Loucy (cell line): ENCODE measurements around the gene MTREX.

Experiments used
- CTCF ChIP-seq: fragments of 200-600 bp; sonication (generic); conservative IDR thresholded peaks from 2 replicates; pipeline ENCODE4 v1.5.1; 2014; ENCODE audit warnings: mild to moderate bottlenecking, antibody characterized with exemption, low read length
- EZH2phosphoT487 ChIP-seq: fragments of 200-600 bp; IDR thresholded peaks from 2 replicates; pipeline ENCODE4 v1.6.1; 2018; ENCODE audit warnings: antibody characterized with exemption, mild to moderate bottlenecking, moderate library complexity, borderline replicate concordance

GRCh38 chr5:55306641-55307382, 977 bp upstream of the MTREX start:
- TF ChIP-seq CTCF (no peak), EZH2phosphoT487 (no peak)
